Astrocyte (in vitro differentiated cells and primary cell): ENCODE results near the gene APP.

Experiments
- CTCF ChIP-seq: IDR thresholded peaks from 2 replicates; pipeline ENCODE4 v1.5.1; 2011; ENCODE audit warnings: low read depth, mild to moderate bottlenecking, inconsistent platforms, low read length, moderate library complexity; ENCODE audit not compliant: insufficient read depth
- EZH2 ChIP-seq: IDR thresholded peaks from 2 replicates; pipeline ENCODE4 v1.6.1; 2012; ENCODE audit warnings: mild to moderate bottlenecking, low read length, inconsistent platforms; ENCODE audit not compliant: insufficient read depth

GRCh38 chr21:26047279-26047967 is 123.1 kb downstream of the APP start:
- TF ChIP-seq CTCF (no peak), EZH2 (no peak)
